ENCODE results near the gene TOX3.

DNA sequence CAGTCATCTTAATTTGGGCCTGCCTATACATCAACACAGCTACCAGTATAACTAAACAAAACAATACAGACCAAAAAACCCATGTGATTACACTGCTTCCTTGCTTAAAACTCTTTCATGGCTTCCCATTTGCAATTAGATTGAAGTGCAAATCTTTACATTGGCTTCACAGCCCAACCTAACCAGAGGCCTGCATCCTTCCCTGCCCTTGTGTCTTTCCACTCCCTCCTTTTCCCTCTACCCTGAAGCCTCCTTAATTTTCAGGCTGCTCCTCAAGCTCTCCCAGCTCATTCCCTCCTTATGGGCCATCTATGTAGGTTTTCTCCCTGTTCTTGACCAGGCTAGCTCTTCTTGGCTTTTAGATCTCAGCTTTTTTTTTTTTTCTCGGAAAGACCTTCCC lies 147.8 kb downstream of the TOX3 start:
- TF ChIP-seq, protein P1, sequence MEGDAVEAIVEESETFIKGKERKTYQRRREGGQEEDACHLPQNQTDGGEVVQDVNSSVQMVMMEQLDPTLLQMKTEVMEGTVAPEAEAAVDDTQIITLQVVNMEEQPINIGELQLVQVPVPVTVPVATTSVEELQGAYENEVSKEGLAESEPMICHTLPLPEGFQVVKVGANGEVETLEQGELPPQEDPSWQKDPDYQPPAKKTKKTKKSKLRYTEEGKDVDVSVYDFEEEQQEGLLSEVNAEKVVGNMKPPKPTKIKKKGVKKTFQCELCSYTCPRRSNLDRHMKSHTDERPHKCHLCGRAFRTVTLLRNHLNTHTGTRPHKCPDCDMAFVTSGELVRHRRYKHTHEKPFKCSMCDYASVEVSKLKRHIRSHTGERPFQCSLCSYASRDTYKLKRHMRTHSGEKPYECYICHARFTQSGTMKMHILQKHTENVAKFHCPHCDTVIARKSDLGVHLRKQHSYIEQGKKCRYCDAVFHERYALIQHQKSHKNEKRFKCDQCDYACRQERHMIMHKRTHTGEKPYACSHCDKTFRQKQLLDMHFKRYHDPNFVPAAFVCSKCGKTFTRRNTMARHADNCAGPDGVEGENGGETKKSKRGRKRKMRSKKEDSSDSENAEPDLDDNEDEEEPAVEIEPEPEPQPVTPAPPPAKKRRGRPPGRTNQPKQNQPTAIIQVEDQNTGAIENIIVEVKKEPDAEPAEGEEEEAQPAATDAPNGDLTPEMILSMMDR (IDR thresholded peaks at IDR 0.05; ENCODE audit: insufficient read depth, low read length, poor library complexity, severe bottlenecking): no peak
- TF ChIP-seq EZH2phosphoT487 (conservative IDR thresholded peaks at IDR 0.05; ENCODE audit: low read length): no peak

All from SU-DHL-6 (cell line).